ENCODE data around the gene PTGR1.

Gene PTGR1

DNA sequence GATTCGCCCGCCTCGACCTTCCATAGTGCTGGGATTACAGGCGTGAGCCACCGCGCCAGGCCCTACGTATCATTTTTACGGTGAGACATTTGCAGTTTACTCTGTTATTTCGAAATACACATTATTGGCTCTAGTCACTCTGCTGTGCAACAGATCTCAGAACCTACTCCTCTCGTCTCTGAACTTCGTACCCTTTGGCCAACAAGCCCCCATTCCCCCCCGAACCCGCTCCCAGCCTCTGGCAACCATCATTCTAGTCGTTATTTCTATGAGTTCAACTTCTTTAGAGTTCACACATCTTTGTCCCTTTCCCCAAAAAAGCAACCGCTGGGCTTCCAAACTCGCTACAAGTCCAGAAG, 735 bp downstream of the PTGR1 start:
- H3K36me3 ChIP-seq (replicated peaks; ENCODE audit: low read depth, low read length): no peaks in the 10 kb centered on the region
- no peaks in the 10 kb centered on the region for H3K27me3 ChIP-seq (ENCODE audit: low read depth, low read length)
- H3K9ac ChIP-seq (ENCODE audit: low read length): no peak overlapping the region
- no peaks in the 10 kb centered on the region for H3K79me2 ChIP-seq (ENCODE audit: low read length)
- no peaks in the 10 kb centered on the region for H3K4me1 ChIP-seq (ENCODE audit: low read length)
- peak overlapping the region; percentile 89; the same call in 1 of the 2 replicates for H3K4me3 ChIP-seq (ENCODE audit: low read length)
- no peak overlapping the region for H3K27ac ChIP-seq (ENCODE audit: low read length)
- H3K9me3 ChIP-seq (ENCODE audit: insufficient read depth, low read length): no peaks in the 10 kb centered on the region
- no peak overlapping the region for H2AFZ ChIP-seq (ENCODE audit: low read depth, low read length)
- H4K20me1 ChIP-seq (ENCODE audit: insufficient read depth, low read length): no peaks in the 10 kb centered on the region
- peak overlapping the region; percentile 99 for H3K4me2 ChIP-seq (ENCODE audit: low read length)
- TF ChIP-seq, protein P1, sequence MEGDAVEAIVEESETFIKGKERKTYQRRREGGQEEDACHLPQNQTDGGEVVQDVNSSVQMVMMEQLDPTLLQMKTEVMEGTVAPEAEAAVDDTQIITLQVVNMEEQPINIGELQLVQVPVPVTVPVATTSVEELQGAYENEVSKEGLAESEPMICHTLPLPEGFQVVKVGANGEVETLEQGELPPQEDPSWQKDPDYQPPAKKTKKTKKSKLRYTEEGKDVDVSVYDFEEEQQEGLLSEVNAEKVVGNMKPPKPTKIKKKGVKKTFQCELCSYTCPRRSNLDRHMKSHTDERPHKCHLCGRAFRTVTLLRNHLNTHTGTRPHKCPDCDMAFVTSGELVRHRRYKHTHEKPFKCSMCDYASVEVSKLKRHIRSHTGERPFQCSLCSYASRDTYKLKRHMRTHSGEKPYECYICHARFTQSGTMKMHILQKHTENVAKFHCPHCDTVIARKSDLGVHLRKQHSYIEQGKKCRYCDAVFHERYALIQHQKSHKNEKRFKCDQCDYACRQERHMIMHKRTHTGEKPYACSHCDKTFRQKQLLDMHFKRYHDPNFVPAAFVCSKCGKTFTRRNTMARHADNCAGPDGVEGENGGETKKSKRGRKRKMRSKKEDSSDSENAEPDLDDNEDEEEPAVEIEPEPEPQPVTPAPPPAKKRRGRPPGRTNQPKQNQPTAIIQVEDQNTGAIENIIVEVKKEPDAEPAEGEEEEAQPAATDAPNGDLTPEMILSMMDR (IDR thresholded peaks at IDR 0.05; ENCODE audit: low read depth, low read length): no peak
- TF ChIP-seq EZH2phosphoT487 (IDR thresholded peaks at IDR 0.05; ENCODE audit: low read depth): no peak

DNA sequence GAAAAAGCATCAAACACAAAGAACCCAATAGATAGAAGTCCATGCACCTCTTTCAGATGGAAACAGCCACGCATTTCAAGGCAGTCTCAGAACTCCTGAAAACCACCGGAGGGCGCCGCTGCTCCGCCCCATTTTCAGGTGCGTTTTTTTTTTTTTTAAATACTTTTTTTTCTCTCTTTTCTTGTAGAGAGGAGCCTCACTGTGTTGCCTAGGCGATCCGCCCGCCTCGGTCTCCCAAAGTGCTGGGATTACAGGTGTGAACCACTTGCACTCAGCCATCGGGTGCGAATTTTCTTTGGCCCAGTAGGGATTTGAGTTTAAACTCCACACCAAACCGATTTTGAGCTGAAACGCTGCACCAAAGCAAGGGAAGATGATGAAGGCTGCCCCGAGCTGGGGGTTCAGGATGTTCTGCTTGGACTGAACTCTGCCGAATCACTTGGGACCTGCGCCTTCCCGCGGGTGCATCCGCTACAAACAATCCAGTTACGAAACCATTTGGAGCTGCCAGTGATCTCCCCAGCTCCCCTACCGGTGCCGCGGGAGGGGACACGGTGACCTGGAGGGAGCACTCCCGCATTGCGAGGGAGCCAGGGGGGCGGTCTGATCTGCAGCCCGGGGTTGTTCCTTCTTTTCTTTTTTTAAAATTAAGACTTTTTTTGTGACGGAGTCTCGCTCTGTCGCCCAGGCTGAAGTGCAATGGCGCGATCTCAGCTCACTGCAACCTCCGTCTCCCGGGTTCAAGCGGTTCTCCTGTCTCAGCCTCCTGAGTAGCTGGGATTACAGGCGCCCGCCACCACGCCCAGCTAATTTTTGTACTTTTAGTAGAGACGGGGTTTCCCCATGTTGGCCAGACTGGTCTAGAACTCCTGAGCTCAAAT, 1.4 kb downstream of the PTGR1 start:
- Histone ChIP-seq H3K9ac (ENCODE audit: low read length) (peak overlapping the region; percentile 59), H3K27ac (ENCODE audit: low read length) (no peak overlapping the region)

DNA sequence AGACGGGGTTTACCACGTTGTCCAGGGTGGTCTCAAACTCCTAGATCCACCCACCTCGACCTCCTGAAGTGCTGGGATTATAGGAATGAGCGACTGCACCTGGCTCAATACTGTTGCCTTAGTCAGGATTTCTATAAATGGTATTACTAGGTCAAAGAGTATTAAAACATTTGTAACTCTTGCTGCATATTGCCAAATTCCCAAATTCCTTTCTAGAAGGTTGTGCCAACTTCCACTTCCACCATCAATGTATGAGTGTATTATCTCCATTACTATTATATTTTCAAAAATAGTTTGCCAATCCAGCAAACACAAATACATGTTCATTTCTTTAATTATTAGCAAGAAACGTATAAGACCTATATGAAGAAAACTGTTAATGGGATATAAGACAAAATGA, 10.6 kb downstream of the PTGR1 start:
- no peak overlapping the region for H3K4me2 ChIP-seq (ENCODE audit: low read length)
- H4K20me1 ChIP-seq (ENCODE audit: insufficient read depth, low read length): no peaks in the 10 kb centered on the region
- H3K27ac ChIP-seq (ENCODE audit: low read length): no peak overlapping the region
- no peak overlapping the region for H3K9ac ChIP-seq (ENCODE audit: low read length)
- no peaks in the 10 kb centered on the region for H3K79me2 ChIP-seq (ENCODE audit: low read length)
- no peaks in the 10 kb centered on the region for H3K4me1 ChIP-seq (ENCODE audit: low read length)
- H3K9me3 ChIP-seq (ENCODE audit: insufficient read depth, low read length): no peaks in the 10 kb centered on the region
- H3K36me3 ChIP-seq (replicated peaks; ENCODE audit: low read depth, low read length): no peaks in the 10 kb centered on the region
- no peak overlapping the region for H3K4me3 ChIP-seq (ENCODE audit: low read length)
- TF ChIP-seq, protein P1 (IDR thresholded peaks at IDR 0.05; ENCODE audit: low read depth, low read length): no peak
- TF ChIP-seq EZH2phosphoT487 (IDR thresholded peaks at IDR 0.05; ENCODE audit: low read depth): no peak
- no peaks in the 10 kb centered on the region for H3K27me3 ChIP-seq (ENCODE audit: low read depth, low read length)
- H2AFZ ChIP-seq (ENCODE audit: low read depth, low read length): no peak overlapping the region

More for the DNA sequence above, 1.4 kb downstream of the PTGR1 start:
- Histone ChIP-seq H2AFZ (ENCODE audit: low read depth, low read length) (peak overlapping the region; percentile 96), H3K4me1 (ENCODE audit: low read length) (no peaks in the 10 kb centered on the region), H3K4me2 (ENCODE audit: low read length) (peak overlapping the region; percentile 99), H3K9me3 (ENCODE audit: insufficient read depth, low read length) (no peaks in the 10 kb centered on the region), H3K4me3 (ENCODE audit: low read length) (peak overlapping the region; percentile 89), H4K20me1 (ENCODE audit: insufficient read depth, low read length) (no peaks in the 10 kb centered on the region), H3K27me3 (ENCODE audit: low read depth, low read length) (no peaks in the 10 kb centered on the region), H3K79me2 (ENCODE audit: low read length) (no peaks in the 10 kb centered on the region), H3K36me3 (replicated peaks; ENCODE audit: low read depth, low read length) (no peaks in the 10 kb centered on the region)
- TF ChIP-seq EZH2phosphoT487 (IDR thresholded peaks at IDR 0.05; ENCODE audit: low read depth): no peak
- TF ChIP-seq, protein P1 (IDR thresholded peaks at IDR 0.05; ENCODE audit: low read depth, low read length): peak; percentile 75

DNA sequence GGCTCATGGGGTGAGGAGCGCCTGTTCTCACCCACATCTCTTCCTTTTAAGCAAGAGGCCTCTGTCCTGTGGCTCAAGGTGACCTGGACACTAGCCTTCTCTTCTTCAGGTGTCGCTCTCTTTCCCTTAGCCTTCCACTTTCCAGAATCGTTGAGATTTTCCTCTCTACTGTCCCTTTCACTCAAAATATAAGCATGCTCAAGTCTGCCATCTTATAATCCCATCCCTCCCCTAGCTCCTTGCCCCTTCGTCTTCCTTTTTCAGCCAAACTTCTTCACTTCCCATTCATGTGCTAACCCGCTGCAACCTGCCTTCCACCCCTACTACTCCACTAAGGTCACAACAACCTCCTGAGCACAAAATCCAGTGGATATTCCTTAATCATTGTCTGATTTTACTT, 13.1 kb downstream of the PTGR1 start:
- TF ChIP-seq, protein P1 (IDR thresholded peaks at IDR 0.05; ENCODE audit: low read depth, low read length): no peak
- TF ChIP-seq EZH2phosphoT487 (IDR thresholded peaks at IDR 0.05; ENCODE audit: low read depth): no peak

More for the DNA sequence above, 13.1 kb downstream of the PTGR1 start:
- H3K79me2 ChIP-seq (ENCODE audit: low read length): no peaks in the 10 kb centered on the region
- H3K4me3 ChIP-seq (ENCODE audit: low read length): no peak overlapping the region
- H3K36me3 ChIP-seq (replicated peaks; ENCODE audit: low read depth, low read length): no peaks in the 10 kb centered on the region
- no peaks in the 10 kb centered on the region for H3K4me1 ChIP-seq (ENCODE audit: low read length)
- no peaks in the 10 kb centered on the region for H3K9me3 ChIP-seq (ENCODE audit: insufficient read depth, low read length)
- H3K4me2 ChIP-seq (ENCODE audit: low read length): no peak overlapping the region
- H3K9ac ChIP-seq (ENCODE audit: low read length): no peak overlapping the region
- H3K27ac ChIP-seq (ENCODE audit: low read length): no peak overlapping the region
- no peak overlapping the region for H2AFZ ChIP-seq (ENCODE audit: low read depth, low read length)
- H4K20me1 ChIP-seq (ENCODE audit: insufficient read depth, low read length): no peaks in the 10 kb centered on the region
- H3K27me3 ChIP-seq (ENCODE audit: low read depth, low read length): no peaks in the 10 kb centered on the region

All from OCI-LY3 (cell line).